Measurements from ENCODE around the gene PAIP2.
"Not testable (repeated sequence)": the region's sequence is repeated elsewhere in the genome, so short reads cannot be mapped to it uniquely, and the experiment has no call there.

DNA sequence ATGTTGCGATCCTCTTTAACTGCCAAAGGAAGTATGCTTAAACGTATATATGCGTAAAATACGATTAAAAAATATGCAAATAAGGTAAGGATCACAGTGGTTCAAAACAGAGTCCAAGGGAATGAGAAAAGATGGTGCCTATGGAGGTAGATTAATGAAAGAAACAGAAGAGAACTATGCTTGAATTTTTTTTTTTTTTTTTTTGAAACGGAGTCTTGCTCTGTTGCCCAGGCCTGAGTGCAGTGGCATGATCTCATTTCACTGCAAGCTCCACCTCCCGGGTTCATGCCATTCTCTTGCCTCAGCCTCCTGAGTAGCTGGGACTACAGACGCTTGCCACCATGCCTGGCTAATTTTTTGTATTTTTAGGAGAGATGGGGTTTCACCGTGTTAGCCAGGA lies 3.8 kb downstream of the PAIP2 start:
- not testable (repeated sequence) for TF ChIP-seq POLR2A, POLR2AphosphoS5 (IDR thresholded peaks at IDR 0.05)
- TF ChIP-seq, protein P1, sequence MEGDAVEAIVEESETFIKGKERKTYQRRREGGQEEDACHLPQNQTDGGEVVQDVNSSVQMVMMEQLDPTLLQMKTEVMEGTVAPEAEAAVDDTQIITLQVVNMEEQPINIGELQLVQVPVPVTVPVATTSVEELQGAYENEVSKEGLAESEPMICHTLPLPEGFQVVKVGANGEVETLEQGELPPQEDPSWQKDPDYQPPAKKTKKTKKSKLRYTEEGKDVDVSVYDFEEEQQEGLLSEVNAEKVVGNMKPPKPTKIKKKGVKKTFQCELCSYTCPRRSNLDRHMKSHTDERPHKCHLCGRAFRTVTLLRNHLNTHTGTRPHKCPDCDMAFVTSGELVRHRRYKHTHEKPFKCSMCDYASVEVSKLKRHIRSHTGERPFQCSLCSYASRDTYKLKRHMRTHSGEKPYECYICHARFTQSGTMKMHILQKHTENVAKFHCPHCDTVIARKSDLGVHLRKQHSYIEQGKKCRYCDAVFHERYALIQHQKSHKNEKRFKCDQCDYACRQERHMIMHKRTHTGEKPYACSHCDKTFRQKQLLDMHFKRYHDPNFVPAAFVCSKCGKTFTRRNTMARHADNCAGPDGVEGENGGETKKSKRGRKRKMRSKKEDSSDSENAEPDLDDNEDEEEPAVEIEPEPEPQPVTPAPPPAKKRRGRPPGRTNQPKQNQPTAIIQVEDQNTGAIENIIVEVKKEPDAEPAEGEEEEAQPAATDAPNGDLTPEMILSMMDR (IDR thresholded peaks at IDR 0.05) = not testable (repeated sequence)

Measured in prostate gland (tissue), 2 donors.